GM20000 (cell line): ENCODE results near the gene TMEM170A.
"Not testable (repeated sequence)": the region's sequence is repeated elsewhere in the genome, so short reads cannot be mapped to it uniquely, and the experiment has no call there.

ENCODE experiments used
- DNase-seq: peaks from one replicate; pipeline ENCODE4 v3.0.0; 2012; ENCODE audit warnings: low spot score
- CTCF ChIP-seq: IDR thresholded peaks from 2 replicates; pipeline ENCODE4 v1.5.1; 2012; ENCODE audit warnings: mild to moderate bottlenecking, control low read depth; ENCODE audit errors: extremely low read depth, missing control alignments

Gene TMEM170A

GRCh38 chr16:75457485-75458021 lies 6.9 kb downstream of the TMEM170A start:
- DNase-seq = no peak

GRCh38 chr16:75456971-75457370 lies 7.5 kb downstream of the TMEM170A start:
- no peak for TF ChIP-seq CTCF

More at GRCh38 chr16:75457485-75458021, 6.9 kb downstream of the TMEM170A start:
- TF ChIP-seq CTCF = no peak

GRCh38 chr16:75456486-75456885 lies 8.0 kb downstream of the TMEM170A start:
- not testable (repeated sequence) for DNase-seq

More at GRCh38 chr16:75456971-75457370, 7.5 kb downstream of the TMEM170A start:
- DNase-seq = no peak

- no peak for TF ChIP-seq CTCF
- no peak for DNase-seq
These were observed 8.8 kb downstream of the TMEM170A start for GRCh38 chr16:75455677-75456076.

GRCh38 chr16:75452464-75453190 lies 11.9 kb downstream of the TMEM170A start:
- DNase-seq = no peak
- TF ChIP-seq CTCF = no peak

GRCh38 chr16:75446416-75446815 lies 18.1 kb downstream of the TMEM170A start:
- TF ChIP-seq CTCF = no peak
- no peak for DNase-seq

GRCh38 chr16:75445298-75445697 lies 19.2 kb downstream of the TMEM170A start:
- DNase-seq = no peak
- TF ChIP-seq CTCF = no peak

GRCh38 chr16:75443298-75443697 lies 21.2 kb downstream of the TMEM170A start:
- no peak for DNase-seq
- TF ChIP-seq CTCF = no peak
